Neural progenitor cell (in vitro differentiated cells): Measurements from ENCODE around the gene ST7. TPM values are rescaled to one million over a fixed set of nuclear protein-coding genes. Genes with fewer than 3 reads are reported as not detected.

Experiments
- DNase-seq: peaks from one replicate; pipeline ENCODE4 v3.0.0-alpha.2; 2016; ENCODE audit warnings: low spot score
- H2AFZ ChIP-seq: fragments of 200-600 bp; sonication (generic); replicated peaks from 2 replicates; pipeline ENCODE4 v1.6.1; 2016; ENCODE audit warnings: antibody characterized with exemption
- H3F3A ChIP-seq: fragments of 200-600 bp; sonication (generic); 2 replicates; pipeline ENCODE4 v1.6.1; 2016; ENCODE audit warnings: antibody characterized with exemption, low read depth
- H3K27ac ChIP-seq: fragments of 200-600 bp; sonication (generic); 2 replicates; pipeline ENCODE4 v1.5.1; 2016; ENCODE audit warnings: mild to moderate bottlenecking
- H3K27me3 ChIP-seq: fragments of 200-600 bp; sonication (generic); 2 replicates; pipeline ENCODE4 v1.6.1; 2016; ENCODE audit warnings: mild to moderate bottlenecking, moderate library complexity
- H3K36me3 ChIP-seq: fragments of 200-600 bp; sonication (generic); 2 replicates; pipeline ENCODE4 v1.5.1; 2016
- H3K4me1 ChIP-seq: fragments of 200-600 bp; sonication (generic); 2 replicates; pipeline ENCODE4 v1.6.1; 2016; ENCODE audit warnings: mixed run types
- H3K4me2 ChIP-seq: fragments of 200-600 bp; sonication (generic); 2 replicates; pipeline ENCODE4 v1.6.1; 2016
- H3K4me3 ChIP-seq: fragments of 200-600 bp; sonication (generic); 2 replicates; pipeline ENCODE4 v1.5.1; 2016
- H3K79me2 ChIP-seq: fragments of 200-600 bp; sonication (generic); 2 replicates; pipeline ENCODE4 v1.6.1; 2016; ENCODE audit warnings: low read depth
- H3K9ac ChIP-seq: fragments of 200-600 bp; sonication (generic); 2 replicates; pipeline ENCODE4 v1.6.1; 2016
- H3K9me3 ChIP-seq: fragments of 200-600 bp; sonication (generic); 2 replicates; pipeline ENCODE4 v1.5.1; 2016; ENCODE audit warnings: low read depth
- H4K20me1 ChIP-seq: fragments of 200-600 bp; sonication (generic); 2 replicates; pipeline ENCODE4 v1.6.1; 2016; ENCODE audit warnings: low read depth
- H3K27ac Mint-ChIP-seq: 3 replicates; pipeline ENCODE4 v1.8.0; 2021; ENCODE audit warnings: mixed read lengths
- H3K27me3 Mint-ChIP-seq: 2 replicates; pipeline ENCODE4 v1.8.0; 2022; ENCODE audit warnings: low read depth, mild to moderate bottlenecking, inconsistent platforms, moderate library complexity, mixed read lengths; ENCODE audit not compliant: insufficient read depth
- H3K36me3 Mint-ChIP-seq: 3 replicates; pipeline ENCODE4 v1.8.0; 2021; ENCODE audit warnings: mixed read lengths
- H3K4me1 Mint-ChIP-seq: 3 replicates; pipeline ENCODE4 v1.8.0; 2021; ENCODE audit warnings: mixed read lengths
- H3K4me3 Mint-ChIP-seq: 3 replicates; pipeline ENCODE4 v1.8.0; 2021; ENCODE audit warnings: mild to moderate bottlenecking, moderate library complexity, mixed read lengths
- H3K9me3 Mint-ChIP-seq: 3 replicates; pipeline ENCODE4 v1.8.0; 2020; ENCODE audit warnings: mixed read lengths
- EZH2 ChIP-seq: fragments of 200-600 bp; sonication (generic); IDR thresholded peaks from 2 replicates; pipeline ENCODE4 v1.6.1; 2017; ENCODE audit warnings: antibody characterized with exemption, mild to moderate bottlenecking, moderate library complexity
- EZH2phosphoT487 ChIP-seq: fragments of 200-600 bp; sonication (generic); IDR thresholded peaks from 2 replicates; pipeline ENCODE4 v1.6.1; 2017; ENCODE audit warnings: antibody characterized with exemption
- total RNA-seq: library from RNA; depleted of rRNA; stranded (reverse); fragments of >200 nt; gene quantifications from 2 replicates; pipeline ENCODE4 v1.2.3, GENCODE V29; 2015; ENCODE audit warnings: low replicate concordance
- TF ChIP-seq, protein P1 (sequence below): fragments of 200-600 bp; sonication (generic); IDR thresholded peaks from 2 replicates; pipeline ENCODE4 v1.5.1; 2017; ENCODE audit warnings: antibody characterized with exemption, mild to moderate bottlenecking

Gene ST7
- total RNA-seq, 1 donor from 2014 or later = 5.8 TPM

DNA sequence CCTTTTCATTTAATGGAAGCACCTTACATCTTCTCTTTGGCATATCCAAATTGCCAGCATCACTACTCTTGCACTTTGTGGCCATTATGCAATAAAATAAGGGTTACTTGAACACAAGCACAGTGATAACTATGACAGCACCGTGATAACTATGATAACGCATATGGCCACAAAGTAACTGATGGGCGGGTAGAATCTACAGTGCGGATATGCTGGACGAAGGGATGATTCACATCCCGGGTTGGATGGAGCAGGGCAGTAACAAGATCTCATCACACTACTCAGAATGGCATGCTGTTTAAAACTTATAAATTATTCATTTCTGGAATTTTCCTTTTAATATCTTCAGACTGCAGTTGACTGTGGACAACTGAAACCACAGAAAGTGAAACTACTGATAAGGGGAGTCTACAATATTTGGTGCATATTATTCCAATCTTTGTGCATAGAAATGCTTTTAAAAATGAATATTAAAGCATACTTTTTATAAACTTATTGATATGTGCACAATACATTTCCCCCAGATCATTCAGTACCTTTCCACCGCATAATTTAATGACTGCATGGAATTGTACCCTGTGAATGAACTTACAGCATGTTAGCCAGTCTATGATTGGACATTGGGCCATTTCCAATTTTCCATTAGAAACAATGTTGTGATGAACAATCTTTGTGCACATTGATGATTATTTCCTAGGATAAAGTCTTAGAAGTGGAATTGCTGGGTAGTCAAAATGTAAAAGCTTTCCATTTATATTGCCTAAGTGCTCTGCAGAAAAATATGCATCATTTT is 233.1 kb downstream of the ST7 start:
- no peaks in the 10 kb centered on the region for H3K27me3 ChIP-seq
- H3K27ac ChIP-seq = no peak overlapping the region
- Mint-ChIP-seq H3K4me1 (no peaks in the 10 kb centered on the region), H3K36me3 (peaks cover 7% of the 10 kb centered on the region), H3K27ac (no peak overlapping the region), H3K4me3 (no peak overlapping the region), H3K27me3 (peaks cover 3% of the 10 kb centered on the region), H3K9me3 (no peaks in the 10 kb centered on the region)
- no peak for TF ChIP-seq EZH2phosphoT487
- no peak for TF ChIP-seq EZH2
- TF ChIP-seq, protein P1, sequence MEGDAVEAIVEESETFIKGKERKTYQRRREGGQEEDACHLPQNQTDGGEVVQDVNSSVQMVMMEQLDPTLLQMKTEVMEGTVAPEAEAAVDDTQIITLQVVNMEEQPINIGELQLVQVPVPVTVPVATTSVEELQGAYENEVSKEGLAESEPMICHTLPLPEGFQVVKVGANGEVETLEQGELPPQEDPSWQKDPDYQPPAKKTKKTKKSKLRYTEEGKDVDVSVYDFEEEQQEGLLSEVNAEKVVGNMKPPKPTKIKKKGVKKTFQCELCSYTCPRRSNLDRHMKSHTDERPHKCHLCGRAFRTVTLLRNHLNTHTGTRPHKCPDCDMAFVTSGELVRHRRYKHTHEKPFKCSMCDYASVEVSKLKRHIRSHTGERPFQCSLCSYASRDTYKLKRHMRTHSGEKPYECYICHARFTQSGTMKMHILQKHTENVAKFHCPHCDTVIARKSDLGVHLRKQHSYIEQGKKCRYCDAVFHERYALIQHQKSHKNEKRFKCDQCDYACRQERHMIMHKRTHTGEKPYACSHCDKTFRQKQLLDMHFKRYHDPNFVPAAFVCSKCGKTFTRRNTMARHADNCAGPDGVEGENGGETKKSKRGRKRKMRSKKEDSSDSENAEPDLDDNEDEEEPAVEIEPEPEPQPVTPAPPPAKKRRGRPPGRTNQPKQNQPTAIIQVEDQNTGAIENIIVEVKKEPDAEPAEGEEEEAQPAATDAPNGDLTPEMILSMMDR = no peak
- H4K20me1 ChIP-seq = no peaks in the 10 kb centered on the region
- no peak overlapping the region for H3K4me2 ChIP-seq
- no peak overlapping the region for H3K4me3 ChIP-seq
- H3F3A ChIP-seq = no peaks in the 10 kb centered on the region
- H3K9ac ChIP-seq = no peak overlapping the region
- no peaks in the 10 kb centered on the region for H3K79me2 ChIP-seq
- H3K9me3 ChIP-seq = no peaks in the 10 kb centered on the region
- no peaks in the 10 kb centered on the region for H3K36me3 ChIP-seq
- H2AFZ ChIP-seq = no peak overlapping the region
- no peaks in the 10 kb centered on the region for H3K4me1 ChIP-seq
- DNase-seq = no peak

DNA sequence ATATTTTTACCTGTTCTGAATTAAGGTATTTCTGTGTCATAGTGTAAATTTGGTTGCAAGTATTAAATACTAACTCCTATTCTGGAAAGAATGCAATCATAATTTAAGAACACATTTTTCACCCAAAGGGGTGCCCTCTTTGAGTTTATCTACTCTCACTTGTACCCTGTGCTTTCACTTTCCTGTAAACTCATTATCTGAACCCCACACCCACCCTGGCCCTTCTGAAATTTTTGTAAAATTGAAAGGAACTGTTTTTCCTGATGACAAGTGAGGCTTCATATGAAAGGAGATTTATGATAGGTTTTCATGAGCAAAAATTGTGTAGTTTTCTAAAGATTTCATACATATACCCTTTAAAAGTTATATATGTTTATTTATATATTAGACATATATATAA is 235.1 kb downstream of the ST7 start:
- Mint-ChIP-seq H3K4me3 (no peak overlapping the region), H3K36me3 (peaks cover 4% of the 10 kb centered on the region), H3K27ac (no peak overlapping the region), H3K27me3 (peaks cover 3% of the 10 kb centered on the region), H3K4me1 (no peaks in the 10 kb centered on the region), H3K9me3 (no peaks in the 10 kb centered on the region)
- Histone ChIP-seq H3F3A (no peaks in the 10 kb centered on the region), H3K9ac (no peak overlapping the region), H3K79me2 (no peaks in the 10 kb centered on the region), H3K4me2 (no peak overlapping the region), H3K27me3 (no peaks in the 10 kb centered on the region), H3K9me3 (no peaks in the 10 kb centered on the region), H3K36me3 (no peaks in the 10 kb centered on the region), H3K27ac (no peak overlapping the region), H3K4me1 (no peaks in the 10 kb centered on the region), H3K4me3 (no peak overlapping the region), H4K20me1 (no peaks in the 10 kb centered on the region), H2AFZ (no peak overlapping the region)
- TF ChIP-seq, protein P1 = no peak
- TF ChIP-seq EZH2 = no peak
- no peak for TF ChIP-seq EZH2phosphoT487
- no peak for DNase-seq

DNA sequence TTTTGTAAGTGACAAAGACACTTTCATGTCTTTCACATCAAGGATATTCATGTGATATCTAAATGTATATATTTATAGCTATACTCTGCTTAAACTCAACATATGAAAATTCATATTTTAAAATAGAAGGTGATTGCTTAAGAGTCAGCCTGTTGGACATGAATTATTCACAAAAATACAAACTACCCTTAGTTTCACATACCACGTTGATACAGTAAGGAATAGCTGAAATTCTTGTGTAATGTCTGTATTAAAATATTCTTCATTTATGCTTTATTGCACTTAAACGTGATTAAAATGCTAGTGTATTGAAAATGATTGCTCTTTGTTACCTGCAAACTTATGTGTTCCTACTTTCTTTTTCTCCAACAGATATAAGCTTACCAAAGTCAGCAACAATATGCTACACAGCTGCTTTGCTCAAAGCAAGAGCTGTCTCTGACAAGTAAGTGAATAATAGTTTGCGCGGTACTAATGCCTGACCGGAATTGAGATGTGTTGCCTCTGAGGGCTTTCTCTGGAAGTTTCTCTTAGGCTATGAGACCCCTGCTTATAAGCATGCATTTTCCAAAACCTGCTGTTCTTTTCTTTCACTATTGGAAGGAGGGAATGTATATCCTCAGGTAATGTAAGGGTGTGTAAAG is 235.8 kb downstream of the ST7 start:
- H3K27ac ChIP-seq = no peak overlapping the region
- no peak overlapping the region for H3K4me2 ChIP-seq
- no peak overlapping the region for H3K27ac Mint-ChIP-seq

More for the DNA sequence above, 235.8 kb downstream of the ST7 start:
- Histone ChIP-seq H4K20me1 (no peaks in the 10 kb centered on the region), H3K9ac (no peak overlapping the region), H3K27me3 (no peaks in the 10 kb centered on the region), H3K36me3 (no peaks in the 10 kb centered on the region), H3K4me1 (peaks cover under 1% of the 10 kb centered on the region), H3K9me3 (no peaks in the 10 kb centered on the region), H3F3A (no peaks in the 10 kb centered on the region), H3K79me2 (no peaks in the 10 kb centered on the region), H2AFZ (no peak overlapping the region), H3K4me3 (no peak overlapping the region)
- Mint-ChIP-seq H3K9me3 (no peaks in the 10 kb centered on the region), H3K4me1 (no peaks in the 10 kb centered on the region), H3K27me3 (peaks cover 3% of the 10 kb centered on the region), H3K4me3 (no peak overlapping the region), H3K36me3 (no peaks in the 10 kb centered on the region)
- no peak for DNase-seq
- no peak for TF ChIP-seq EZH2phosphoT487
- TF ChIP-seq EZH2 = no peak
- TF ChIP-seq, protein P1 = no peak
